Measurements from ENCODE around the gene GSTM5.
A peak's percentile ranks its signal among the peaks of the same experiment; 100 is the strongest.
"Not testable (repeated sequence)": the region's sequence is repeated elsewhere in the genome, so short reads cannot be mapped to it uniquely, and the experiment has no call there.

The GSTM5 gene

DNA sequence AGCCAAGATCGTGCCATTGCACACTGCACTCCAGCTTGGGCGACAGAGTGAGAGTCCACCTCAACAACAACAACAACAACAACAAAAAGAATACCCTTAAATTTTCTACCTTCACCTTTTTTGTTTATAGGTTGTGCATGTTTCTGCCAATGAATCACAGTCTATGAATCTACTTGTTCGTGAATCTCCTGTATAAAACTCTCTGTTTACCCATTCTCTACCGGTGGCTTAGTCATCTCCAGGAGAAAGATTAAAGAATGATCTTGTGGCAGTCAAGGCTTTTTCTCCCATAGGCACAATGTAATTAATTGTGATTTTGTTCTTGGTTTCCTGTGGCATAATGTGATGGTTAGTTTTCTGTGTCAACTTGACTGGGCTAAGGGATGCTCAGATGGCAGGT, 14.2 kb upstream of the GSTM5 start:
- not testable (repeated sequence) for ATAC-seq

DNA sequence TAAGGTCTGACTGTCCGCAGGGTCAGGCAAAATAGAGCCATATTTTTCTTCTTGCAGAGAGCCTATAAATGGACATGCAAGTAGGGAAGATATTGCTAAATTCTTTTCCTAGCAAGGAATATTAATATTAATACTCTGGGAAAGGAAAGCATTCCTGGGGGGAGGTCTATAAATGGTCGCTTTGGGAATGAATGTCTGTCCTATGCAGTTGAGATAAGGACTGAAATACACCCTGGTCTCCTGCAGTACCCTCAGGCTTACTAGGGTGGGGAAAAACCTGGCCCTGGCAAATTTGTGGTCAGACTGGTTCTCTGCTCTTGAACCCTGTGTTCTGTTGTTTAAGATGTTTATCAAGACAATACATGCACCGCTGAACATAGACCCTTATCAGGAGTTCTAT, 9.1 kb upstream of the GSTM5 start:
- ATAC-seq: not testable (repeated sequence)

DNA sequence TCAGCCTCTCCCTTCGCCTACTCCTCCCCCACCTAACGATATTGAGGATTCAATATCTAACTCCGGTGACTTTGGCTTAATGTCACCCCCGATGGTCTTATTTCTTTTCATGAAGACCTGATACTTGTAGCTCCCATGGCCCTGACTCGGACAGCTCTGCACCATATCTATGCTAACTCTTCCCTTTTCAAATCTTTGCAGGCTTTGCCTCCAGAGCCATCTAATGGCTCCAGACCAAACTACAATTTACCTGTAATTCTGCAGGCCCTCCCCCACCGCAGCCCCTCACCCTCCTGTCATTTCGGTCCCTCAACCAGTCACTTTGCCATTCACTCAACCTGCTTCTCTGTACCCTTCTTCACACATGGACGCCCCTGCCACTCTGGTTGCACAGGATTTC, 7.9 kb upstream of the GSTM5 start:
- ATAC-seq: no peak

DNA sequence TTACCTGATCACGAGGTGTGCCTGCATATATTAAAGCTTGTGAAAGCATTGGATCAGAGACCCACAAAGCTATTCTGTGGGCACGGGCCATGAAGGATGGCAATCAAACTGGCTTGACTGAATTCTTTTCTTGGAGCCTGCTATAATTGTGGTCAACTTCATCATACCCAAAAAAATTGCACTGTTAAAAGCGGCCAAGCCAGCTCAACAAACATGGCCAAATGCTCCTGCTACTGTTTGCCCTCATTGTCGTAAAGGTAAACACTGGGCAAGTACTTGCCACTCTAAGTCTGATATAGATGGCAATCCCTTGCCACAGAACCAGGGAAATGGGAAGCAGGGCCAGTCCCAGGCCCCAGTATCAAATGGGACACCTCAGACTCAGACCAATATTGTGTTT, 6.6 kb upstream of the GSTM5 start:
- no peak for ATAC-seq

DNA sequence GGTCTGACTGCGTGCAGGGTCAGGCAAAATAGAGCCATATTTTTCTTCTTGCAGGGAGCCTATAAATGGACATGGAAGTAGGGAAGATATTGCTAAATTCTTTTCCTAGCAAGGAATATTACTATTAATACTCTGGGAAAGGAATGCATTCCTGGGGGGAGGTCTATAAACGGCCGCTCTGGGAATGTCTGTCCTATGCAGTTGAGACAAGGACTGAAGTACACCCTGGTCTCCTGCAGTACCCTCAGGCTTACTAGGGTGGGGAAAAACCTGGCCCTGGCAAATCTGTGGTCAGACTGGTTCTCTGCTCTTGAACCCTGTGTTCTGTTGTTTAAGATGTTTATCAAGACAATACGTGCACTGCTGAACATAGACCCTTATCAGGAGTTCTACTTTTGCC, 3.1 kb upstream of the GSTM5 start:
- not testable (repeated sequence) for ATAC-seq

DNA sequence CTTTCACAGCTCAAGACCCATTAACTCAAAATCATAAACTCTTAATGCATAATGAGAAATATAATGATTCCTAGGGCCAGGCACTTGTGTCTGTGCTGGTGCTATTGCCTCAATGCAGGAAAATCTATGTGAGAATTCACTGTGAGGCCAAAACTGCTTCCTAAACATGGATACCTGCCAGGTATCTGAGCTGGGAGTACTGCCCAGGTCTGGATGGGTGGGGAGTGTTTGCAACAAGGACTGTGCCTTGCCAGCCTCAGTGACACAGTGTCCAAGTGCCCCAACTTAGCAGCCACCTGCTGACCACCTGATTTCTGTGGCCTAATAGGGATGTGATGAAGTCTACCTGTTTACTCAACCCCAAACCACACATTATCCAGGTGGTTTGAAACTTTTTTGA, 2.2 kb upstream of the GSTM5 start:
- not testable (repeated sequence) for ATAC-seq

DNA sequence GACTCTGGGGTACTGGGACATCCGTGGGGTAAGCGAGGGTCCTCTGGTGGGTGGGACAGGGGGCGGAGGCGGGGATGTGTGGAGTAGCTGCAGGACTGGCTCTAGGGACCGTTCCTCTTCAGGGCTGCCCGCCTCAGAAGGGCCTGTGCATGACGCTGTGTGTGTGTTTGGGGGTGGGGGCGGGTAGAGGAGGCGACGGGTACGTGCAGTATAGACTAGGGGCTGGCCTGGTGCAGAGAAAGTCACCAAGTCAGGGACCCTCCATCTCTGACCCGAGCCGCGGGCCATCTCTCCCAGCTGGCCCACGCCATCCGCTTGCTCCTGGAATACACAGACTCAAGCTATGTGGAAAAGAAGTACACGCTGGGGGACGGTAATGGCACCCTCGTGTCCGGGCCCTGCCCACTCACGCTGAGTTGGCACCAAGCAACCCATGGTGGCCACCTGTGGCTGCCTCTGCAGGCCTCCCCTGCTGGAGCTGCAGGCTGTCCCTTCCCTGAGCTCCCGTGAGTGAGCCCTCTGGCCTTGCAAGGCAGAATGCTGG, 342 bp downstream of the GSTM5 start:
- ATAC-seq: no peak

DNA sequence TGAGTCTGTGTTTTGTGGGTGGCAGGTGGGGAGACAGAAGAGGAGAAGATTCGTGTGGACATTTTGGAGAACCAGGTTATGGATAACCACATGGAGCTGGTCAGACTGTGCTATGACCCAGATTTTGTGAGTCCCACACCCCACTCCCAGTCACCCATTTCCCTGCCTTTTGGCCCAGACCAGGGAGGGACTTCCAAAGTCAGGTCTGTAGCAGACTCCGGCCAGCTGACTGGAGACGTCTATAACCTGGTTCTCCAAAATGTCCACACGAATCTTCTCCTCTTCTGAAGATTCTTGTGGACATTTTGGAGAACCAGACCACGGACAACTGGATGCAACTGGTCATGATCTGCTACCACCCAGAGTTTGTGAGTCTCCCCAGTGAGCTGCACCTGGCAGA, 1.6 kb downstream of the GSTM5 start:
- no peak for ATAC-seq

DNA sequence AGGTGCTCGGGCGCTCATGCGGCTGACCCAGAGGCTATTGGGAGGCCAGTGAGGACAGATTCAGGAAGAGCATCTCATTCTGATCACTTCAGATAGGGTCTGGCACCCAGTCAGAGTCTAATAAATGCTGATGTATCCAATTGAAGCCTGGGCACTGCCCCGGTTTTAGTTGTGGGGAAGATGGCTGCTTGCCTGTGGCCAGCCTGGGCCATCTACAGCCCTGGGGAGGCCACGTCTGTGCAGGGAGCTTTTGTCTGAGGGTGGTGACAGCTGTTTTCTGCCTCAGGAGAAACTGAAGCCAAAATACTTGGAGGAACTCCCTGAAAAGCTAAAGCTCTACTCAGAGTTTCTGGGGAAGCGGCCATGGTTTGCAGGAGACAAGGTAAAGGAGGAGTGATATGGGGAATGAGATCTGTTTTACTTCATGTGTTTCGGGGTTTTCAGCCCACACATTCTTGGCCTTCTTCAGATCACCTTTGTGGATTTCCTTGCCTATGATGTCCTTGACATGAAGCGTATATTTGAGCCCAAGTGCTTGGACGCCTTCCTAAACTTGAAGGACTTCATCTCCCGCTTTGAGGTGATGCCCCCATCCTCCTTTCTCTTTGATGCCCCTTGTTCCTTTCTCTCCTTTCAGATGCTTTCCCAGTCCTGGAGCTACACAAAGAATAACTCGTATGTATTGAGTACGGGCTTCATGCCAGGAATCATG, 2.8 kb downstream of the GSTM5 start:
- no peak for ATAC-seq

DNA sequence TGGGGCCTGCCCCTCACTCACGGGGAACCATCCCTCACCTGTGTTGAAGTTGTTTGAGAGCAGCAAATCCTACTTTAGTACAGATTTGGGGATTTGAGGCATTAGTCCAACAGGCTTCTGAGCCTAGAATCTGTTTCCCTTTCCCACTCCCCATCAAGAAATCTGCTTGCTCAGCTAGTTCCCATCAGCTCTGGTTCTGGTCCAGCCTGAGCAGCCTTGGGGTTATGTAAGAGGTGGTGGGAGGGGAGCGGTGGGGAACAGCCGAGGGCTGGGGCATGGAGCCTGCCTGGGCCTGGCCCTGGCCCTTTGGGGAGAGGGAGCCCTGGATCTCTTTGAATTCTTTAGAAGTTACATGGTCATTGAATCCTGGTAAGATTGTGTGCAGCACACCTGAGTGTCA, 4.1 kb downstream of the GSTM5 start:
- ATAC-seq: no peak

DNA sequence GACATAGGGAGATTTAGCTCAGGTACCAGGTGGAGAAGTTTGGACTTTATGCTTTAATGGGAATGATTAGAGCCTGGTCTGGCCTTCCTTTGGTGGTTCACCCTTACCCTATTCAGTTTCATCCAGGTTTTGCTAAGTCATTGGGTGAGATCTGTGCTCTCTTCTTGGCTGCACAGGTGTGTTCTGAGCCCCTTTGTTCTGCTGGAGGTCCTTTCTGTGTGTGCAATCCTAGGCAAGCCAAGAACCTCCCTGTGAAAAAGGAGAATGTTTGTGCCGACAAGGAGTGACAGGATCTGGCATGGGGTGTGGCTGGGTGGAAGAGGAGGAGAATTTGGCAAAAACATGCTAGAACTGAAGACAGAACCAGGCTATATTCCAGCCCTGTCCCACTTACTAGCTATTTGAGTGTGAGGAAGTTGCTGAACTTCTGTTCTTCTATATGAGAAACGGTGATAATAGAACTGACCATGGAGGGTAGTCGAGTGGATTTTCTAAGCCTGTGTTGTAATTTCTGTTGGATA, 4.6 kb downstream of the GSTM5 start:
- no peak for ATAC-seq

DNA sequence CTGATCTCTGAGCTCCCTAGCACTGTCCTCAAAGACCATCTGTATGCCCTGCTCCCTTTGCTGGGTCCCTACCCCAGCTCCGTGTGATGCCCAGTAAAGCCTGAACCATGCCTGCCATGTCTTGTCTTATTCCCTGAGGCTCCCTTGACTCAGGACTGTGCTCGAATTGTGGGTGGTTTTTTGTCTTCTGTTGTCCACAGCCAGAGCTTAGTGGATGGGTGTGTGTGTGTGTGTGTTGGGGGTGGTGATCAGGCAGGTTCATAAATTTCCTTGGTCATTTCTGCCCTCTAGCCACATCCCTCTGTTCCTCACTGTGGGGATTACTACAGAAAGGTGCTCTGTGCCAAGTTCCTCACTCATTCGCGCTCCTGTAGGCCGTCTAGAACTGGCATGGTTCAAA, 5.7 kb downstream of the GSTM5 start:
- no peak for ATAC-seq

DNA sequence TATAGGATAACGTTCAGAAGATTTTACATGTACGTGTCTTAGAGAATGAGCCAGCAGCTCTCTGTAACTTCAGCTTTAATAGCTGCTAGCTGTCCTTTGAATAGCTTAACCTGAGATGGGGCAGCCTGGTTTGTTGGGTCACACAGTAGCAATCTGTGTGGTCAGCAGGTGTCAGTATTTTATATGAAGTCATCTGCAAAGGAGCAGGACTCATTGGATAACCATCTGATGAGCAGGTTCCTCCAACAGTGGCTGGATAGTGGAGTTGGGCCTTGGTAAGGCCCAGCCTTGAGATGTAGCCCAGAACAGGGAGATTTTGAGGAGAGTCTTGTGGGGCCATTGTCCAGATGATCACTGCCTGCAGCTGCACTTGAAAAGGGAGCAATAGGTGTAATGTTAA, 6.4 kb downstream of the GSTM5 start:
- ATAC-seq: no peak

DNA sequence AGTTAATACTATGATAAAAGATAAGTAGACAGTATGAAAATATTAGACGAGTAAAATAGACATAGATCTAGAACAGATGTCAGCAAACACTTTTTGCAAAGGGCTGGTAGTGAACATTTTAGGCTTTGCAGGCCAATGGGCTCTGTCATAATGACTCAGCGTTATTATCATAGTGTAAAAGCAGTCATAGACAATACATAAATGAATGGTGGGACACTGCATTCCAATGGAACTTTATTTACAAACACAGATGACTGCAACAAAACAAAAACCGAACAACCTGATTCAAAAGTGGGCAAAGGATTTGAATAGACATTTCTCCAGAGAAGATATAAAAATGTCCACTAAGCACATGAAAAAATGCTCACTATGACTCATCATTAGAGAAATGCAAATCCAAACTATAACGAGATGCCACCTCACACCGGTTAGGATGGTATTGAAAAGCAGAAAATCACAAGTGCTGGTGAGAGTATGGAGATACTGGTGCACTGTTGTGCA, 7.3 kb downstream of the GSTM5 start:
- peak; percentile 63 to 79 for ATAC-seq

DNA sequence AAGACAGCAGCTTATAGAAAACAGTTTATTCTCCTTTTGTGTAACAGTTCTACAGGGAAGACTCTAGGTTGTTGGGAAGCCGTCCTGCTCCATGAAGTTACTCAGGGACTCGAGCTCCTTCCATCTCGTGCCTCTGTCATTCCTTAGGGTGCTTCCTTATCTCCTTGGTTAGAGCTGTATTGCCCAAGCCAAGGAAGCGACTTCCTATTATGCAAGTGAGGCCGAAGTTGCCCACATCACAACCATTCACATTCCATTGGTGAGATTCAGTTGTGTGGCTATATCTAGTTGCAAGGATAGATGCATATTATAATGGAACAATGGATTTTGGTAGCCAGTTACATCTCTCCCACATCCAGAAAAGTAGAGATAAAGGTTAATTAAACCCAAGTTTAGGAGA, 9.0 kb downstream of the GSTM5 start:
- no peak for ATAC-seq

DNA sequence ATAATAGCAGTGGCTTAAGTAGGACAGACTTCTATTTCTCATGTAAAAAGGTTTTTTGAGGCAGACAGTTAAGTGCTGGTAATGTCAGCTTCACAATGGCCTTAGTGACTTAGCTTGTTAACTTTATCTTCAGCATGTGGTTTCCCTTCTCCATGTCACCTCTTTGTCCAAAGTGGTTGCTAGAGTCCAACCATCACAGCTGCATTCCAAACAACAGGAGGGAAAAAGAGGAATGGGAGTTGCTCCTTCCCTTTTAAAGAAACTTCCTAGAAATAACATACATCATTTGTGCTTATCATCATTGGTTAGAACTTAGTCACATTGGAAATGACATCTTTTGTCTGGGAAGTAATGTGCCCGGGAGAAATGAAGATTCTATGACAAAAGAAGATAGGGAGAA, 9.9 kb downstream of the GSTM5 start:
- ATAC-seq: no peak

DNA sequence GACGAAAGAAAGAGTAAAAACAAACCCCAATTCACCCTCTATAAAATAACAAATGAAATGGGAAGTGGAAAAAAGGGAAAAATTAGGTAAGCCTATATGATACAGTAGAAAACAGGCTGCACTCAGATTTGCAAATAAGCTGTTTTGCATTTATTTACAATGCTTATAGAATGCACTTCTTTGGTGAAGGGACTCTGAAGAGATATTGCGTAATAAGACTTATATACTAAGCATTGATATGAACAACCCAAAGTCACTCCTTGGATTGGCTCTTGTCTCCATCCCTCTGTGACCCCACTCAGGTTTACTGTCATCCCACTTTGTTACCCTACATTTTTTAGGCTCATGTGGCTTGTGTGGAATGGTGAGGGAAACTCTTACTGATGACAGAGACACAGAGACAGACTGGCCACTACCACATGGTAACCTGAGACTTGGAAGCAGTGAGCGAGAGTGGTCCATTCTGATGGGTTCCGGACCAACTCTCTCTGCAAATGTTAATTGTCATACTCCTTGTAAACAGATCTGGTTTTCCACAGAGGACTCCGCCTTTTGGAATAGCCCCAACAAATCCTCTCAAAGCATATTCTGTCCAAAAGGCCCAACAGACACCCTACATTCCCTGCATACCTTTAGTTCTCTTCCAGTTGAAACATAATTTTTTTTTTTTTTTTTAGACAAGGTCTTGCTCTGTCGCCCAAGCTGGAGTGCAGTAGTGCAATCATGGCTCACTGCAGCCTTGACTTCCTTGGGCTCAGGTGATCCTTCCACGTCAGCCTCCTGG, 11.0 kb downstream of the GSTM5 start:
- no peak for ATAC-seq

DNA sequence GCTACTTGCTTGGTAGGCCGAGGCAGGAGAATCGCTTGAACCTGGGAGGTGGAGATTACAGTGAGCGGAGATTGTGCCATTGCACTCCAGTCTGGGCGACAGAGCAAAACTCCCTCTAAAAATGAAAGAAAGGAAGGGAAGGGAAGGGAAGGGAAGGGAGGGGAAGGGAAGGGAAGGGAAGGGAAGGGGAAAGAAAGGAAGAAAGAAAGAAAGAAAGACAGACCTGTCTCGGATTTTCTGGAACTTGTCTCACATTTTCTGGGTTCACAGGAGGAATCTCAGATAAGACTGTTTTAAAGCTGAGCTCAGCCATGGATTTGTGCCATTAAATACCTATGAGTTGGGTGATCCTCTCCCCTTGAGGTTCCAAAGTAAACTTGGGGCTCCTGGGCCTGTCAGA, 12.9 kb downstream of the GSTM5 start:
- no peak for ATAC-seq

DNA sequence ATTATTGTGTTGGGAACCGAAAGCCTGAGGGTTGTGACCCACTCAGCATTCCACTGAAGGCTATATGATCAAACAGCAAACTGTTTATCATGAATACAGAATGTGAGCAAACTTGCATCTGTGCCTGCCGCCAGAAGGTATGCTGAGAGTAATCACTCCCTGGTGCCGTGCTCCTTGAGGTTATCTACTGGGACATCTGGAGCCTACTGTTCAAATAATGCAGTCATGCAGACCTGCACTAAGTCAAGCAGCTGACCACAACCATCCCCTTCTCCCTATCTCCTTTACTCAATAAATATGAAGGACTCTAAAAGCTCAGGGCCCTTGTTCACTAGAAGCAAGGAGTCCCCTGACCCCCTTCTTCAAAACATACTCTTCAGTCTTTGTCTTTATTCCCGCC, 13.5 kb downstream of the GSTM5 start:
- ATAC-seq: no peak

DNA sequence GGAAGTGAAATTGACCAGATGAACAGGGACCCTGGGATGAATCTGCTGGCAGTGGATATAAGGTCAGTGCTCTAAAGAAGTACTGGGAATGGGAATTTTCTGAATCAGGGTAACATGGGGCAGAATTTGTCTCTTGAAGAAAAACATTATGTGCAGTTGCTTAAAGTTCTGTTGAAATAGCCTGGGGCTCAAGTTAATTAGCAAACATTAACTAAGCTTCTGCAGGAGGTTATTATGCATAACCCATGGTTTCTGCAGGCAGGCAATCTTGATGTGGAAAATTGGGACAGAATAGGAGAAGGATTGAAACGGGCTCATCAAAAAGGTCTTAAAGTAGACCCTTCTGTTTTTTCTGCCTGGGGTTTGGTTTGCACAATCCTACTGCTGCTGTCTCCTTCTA, 14.0 kb downstream of the GSTM5 start:
- ATAC-seq: no peak

DNA sequence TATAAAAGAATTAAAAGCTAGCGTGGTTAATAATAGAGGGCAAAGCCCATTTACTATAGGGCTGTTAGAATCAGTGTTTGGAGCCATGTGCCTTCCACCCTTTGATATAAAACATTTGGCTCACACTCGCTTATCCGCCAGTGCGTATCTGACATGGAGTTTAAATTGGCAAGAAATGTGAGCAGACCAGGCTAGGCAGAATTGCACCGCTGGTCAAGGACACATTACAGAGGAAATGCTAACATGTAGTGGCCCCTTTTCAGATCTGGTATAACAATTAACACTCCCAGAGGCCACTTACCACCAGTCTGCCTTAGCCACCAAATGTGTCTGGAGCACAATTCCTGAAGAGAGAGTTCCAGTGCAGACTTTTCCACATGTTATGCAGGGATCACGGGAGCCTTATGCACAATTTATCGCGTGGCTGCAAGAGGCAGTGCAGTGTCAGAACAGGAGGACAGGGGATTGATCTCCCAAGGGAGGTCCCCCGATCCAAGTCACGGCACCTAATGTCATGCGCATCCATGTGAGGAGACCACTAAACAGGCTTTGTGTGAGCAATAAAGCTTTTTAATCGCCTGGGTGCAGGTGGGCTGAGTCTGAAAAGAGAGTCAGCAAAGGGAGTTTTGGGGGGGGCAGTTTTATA, 14.8 kb downstream of the GSTM5 start:
- no peak for ATAC-seq

DNA sequence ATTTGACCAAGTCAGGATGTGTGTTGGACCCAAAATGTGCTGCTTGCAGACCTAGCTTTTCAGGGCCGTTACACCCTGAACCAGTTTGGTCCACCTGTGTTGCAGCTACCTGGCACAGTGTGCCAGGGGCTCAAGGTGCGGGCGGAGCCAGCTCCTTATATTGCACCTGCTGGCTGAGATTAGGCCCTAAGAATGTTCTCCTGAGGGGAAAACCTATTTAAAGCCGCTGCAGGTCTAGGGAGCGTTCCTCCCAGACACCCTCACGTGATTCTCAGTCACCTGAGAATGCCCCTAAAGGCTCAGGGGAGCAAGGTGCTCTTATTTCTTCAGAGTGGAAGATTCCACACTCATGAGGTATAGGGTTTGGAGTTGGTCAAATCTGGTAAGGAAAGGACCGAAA, 16.8 kb downstream of the GSTM5 start:
- no peak for ATAC-seq

DNA sequence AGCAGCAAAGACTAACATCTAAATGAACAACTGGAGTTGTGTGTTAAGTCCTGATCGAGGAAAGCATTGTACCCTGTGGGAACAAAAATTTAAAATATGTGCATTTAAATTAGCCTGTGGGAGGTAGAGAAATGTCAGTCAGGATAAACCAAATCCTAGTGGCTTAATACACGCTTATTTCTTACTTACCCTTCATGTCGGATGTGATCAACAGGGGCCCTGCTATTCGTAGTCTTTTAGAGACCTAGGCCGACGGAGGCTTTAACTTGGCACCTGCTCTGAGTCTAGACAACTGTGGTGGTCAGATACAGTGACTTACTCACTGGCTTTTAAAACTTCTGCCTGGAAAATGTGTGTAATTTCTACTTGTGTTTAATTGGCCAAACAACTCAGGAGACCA, 18.6 kb downstream of the GSTM5 start:
- no peak for ATAC-seq
